SK-N-SH treated with all-trans-retinoic acid at 6 μM for 48 hours (cell line): ENCODE results near the gene BPGM.

ENCODE experiments used
- ATAC-seq: fragments of 200-7000 bp; cut with Tn5 transposase; 3 replicates; pipeline ENCODE4 v1.9.1; 2020; ENCODE audit warnings: mild to moderate bottlenecking, moderate library complexity
- BACH2 ChIP-seq: fragments of 250-450 bp; sonication (Bioruptor Pico); IDR thresholded peaks from 2 replicates; pipeline ENCODE4 v1.9.0; 2021; ENCODE audit warnings: mild to moderate bottlenecking, borderline replicate concordance
- ESRRG ChIP-seq: fragments of 250-450 bp; sonication (Bioruptor Pico); IDR thresholded peaks from 2 replicates; pipeline ENCODE4 v1.6.1; 2021; ENCODE audit warnings: mild to moderate bottlenecking
- GLIS3 ChIP-seq: fragments of 250-450 bp; sonication (Bioruptor Pico); IDR thresholded peaks from 2 replicates; pipeline ENCODE4 v1.5.0; 2020; ENCODE audit warnings: mild to moderate bottlenecking, moderate library complexity
- ISL1 ChIP-seq: fragments of 250-450 bp; sonication (Bioruptor Pico); IDR thresholded peaks from 2 replicates; pipeline ENCODE4 v2.1.2; 2022; ENCODE audit warnings: mild to moderate bottlenecking, moderate library complexity
- OSR1 ChIP-seq: fragments of 250-450 bp; sonication (Bioruptor Pico); IDR thresholded peaks from 2 replicates; pipeline ENCODE4 v1.8.0; 2022; ENCODE audit warnings: moderate library complexity, mild to moderate bottlenecking, inconsistent platforms
- PPARA ChIP-seq: fragments of 250-450 bp; sonication (Bioruptor Pico); IDR thresholded peaks from 2 replicates; pipeline ENCODE4 v1.5.0; 2020; ENCODE audit warnings: mild to moderate bottlenecking, borderline replicate concordance
- RARB ChIP-seq: fragments of 250-450 bp; sonication (Bioruptor Pico); IDR thresholded peaks from 2 replicates; pipeline ENCODE4 v1.8.0; 2021; ENCODE audit warnings: mild to moderate bottlenecking, moderate library complexity
- SNAI2 ChIP-seq: fragments of 250-450 bp; sonication (Bioruptor Pico); IDR thresholded peaks from 2 replicates; pipeline ENCODE4 v1.5.0; 2020; ENCODE audit warnings: mild to moderate bottlenecking, moderate library complexity
- TCF4 ChIP-seq: fragments of 250-450 bp; sonication (Bioruptor Pico); IDR thresholded peaks from 2 replicates; pipeline ENCODE4 v1.8.0; 2021; ENCODE audit warnings: mild to moderate bottlenecking, moderate library complexity, borderline replicate concordance
- TOX ChIP-seq: fragments of 250-450 bp; sonication (Bioruptor Pico); IDR thresholded peaks from 2 replicates; pipeline ENCODE4 v1.8.0; 2021; ENCODE audit warnings: mild to moderate bottlenecking, moderate library complexity, borderline replicate concordance
- ZC3H10 ChIP-seq: fragments of 250-450 bp; sonication (Bioruptor Pico); IDR thresholded peaks from 2 replicates; pipeline ENCODE4 v1.5.1; 2021; ENCODE audit warnings: mild to moderate bottlenecking, moderate library complexity
- ZFP3 ChIP-seq: fragments of 250-450 bp; sonication (Bioruptor Pico); IDR thresholded peaks from 2 replicates; pipeline ENCODE4 v1.5.0; 2020; ENCODE audit warnings: mild to moderate bottlenecking, moderate library complexity
- ZFP30 ChIP-seq: fragments of 450-650 bp; formaldehyde crosslinking; IDR thresholded peaks from 2 replicates; pipeline ENCODE4 v1.5.0; 2022; ENCODE audit warnings: mild to moderate bottlenecking, moderate library complexity
- ZNF70 ChIP-seq: fragments of 450-650 bp; formaldehyde crosslinking; IDR thresholded peaks from 2 replicates; pipeline ENCODE4 v1.5.0; 2020; ENCODE audit warnings: mild to moderate bottlenecking, moderate library complexity
- ZNF8 ChIP-seq: fragments of 450-650 bp; formaldehyde crosslinking; IDR thresholded peaks from 2 replicates; pipeline ENCODE4 v1.5.0; 2020; ENCODE audit warnings: mild to moderate bottlenecking, moderate library complexity
- TF ChIP-seq, protein P1 (sequence below): fragments of 250-450 bp; sonication (Bioruptor Pico); IDR thresholded peaks from 2 replicates; pipeline ENCODE4 v1.8.0; 2020; ENCODE audit warnings: mild to moderate bottlenecking, moderate library complexity, borderline replicate concordance
- TF ChIP-seq, protein P2 (sequence below): fragments of 250-450 bp; sonication (Bioruptor Pico); IDR thresholded peaks from 2 replicates; pipeline ENCODE4 v1.5.1; 2020; ENCODE audit warnings: low read depth, mild to moderate bottlenecking, moderate library complexity
- TF ChIP-seq, protein P3 (sequence below): fragments of 250-450 bp; sonication (Bioruptor Pico); IDR thresholded peaks from 2 replicates; pipeline ENCODE4 v1.5.1; 2021; ENCODE audit warnings: mild to moderate bottlenecking, moderate library complexity

Gene BPGM

DNA sequence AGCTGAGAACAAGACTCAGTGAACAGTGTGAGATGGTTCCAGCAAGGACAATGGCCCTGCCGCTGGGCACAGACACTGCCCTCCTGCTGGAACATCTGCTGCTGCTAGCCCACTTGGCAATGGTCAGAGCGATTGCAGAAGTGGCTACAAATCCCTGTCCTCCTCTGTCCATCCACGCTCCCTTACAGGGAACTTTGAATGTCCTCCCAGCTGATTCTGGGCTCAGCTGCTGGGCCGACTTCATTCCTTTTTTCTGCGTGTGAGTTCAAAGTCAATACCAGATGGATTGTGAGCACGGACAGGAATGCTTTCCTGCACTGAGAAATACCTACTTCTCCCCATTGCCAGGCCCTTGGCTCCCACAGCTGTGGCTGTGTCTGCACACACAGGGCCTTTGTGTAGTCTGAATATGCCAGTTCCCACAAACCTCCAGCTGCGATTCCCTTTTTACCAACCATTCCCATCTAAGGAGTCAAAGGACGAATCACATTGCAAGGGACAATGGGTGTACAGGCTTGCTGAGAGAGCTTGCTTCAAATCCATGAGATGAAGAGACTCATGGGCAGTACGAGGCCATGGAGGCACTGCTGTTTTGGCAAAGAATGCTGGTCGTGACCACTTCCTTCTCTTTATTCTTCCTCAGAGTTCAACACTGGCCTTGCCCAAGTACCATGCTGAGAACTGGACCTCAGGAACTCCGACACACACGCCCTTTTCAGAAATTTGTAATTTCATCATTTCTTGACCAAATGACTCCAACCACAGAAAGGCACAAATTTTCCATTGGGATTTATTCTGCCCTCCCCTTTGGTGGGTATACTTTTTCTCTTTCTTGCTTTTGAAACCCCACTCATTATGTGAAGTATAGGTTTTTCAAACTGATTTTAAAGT, 44.2 kb downstream of the BPGM start:
- peak; percentile 1; the same call in 1 of the 3 replicates for ATAC-seq
- no peak for TF ChIP-seq OSR1 (CRISPR knock-in tag)
- TF ChIP-seq TCF4 (CRISPR knock-in tag) = no peak
- no peak for TF ChIP-seq TOX (CRISPR knock-in tag)
- no peak for TF ChIP-seq ZFP3 (CRISPR knock-in tag)
- TF ChIP-seq, all 23 proteins: peak for 0

DNA sequence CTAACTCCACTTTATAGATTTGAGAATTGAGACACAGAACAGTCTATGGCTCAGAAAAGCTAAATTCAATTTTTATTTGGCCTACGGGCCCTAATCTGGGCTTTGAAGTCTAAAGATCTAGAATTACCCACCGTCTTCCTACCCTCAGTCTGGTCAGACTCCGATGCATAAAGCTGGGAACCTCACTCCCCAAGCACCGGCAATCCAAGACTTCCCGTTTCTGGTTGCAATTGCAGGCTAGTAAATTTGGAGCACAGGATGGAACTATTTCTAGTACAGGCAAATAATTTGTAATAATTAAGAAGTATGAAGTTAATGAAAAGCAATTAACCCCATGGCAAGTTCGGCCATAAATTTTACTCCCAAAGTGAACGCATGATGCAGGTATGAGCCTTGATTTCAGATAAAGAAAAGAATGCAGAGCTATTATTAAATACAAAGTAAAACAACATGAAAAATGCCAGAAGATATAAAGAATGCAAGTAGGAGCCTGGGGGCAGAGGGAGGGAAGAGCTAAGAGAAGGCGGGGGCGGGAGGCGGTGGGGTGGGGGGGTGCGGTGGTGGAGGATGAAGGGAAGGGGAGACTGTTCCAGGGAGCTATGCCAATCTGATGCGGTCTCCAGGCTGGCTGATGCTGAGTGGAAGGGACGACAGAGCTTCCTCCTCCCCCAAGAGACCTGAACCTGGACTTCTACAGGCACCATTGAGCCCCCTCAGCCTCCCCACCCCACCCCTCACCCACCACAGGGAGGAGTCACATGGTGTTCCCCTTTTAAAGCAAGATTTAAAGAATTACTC, 45.1 kb downstream of the BPGM start:
- ATAC-seq = peak; percentile 51
- TF ChIP-seq ISL1 (CRISPR knock-in tag) (peak; percentile 93), ZFP30 (no peak), ZC3H10 (no peak), ESRRG (no peak), SNAI2 (CRISPR knock-in tag) (no peak), TCF4 (CRISPR knock-in tag) (no peak), BACH2 (CRISPR knock-in tag) (no peak)
- TF ChIP-seq, protein P1, sequence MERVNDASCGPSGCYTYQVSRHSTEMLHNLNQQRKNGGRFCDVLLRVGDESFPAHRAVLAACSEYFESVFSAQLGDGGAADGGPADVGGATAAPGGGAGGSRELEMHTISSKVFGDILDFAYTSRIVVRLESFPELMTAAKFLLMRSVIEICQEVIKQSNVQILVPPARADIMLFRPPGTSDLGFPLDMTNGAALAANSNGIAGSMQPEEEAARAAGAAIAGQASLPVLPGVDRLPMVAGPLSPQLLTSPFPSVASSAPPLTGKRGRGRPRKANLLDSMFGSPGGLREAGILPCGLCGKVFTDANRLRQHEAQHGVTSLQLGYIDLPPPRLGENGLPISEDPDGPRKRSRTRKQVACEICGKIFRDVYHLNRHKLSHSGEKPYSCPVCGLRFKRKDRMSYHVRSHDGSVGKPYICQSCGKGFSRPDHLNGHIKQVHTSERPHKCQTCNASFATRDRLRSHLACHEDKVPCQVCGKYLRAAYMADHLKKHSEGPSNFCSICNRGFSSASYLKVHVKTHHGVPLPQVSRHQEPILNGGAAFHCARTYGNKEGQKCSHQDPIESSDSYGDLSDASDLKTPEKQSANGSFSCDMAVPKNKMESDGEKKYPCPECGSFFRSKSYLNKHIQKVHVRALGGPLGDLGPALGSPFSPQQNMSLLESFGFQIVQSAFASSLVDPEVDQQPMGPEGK (CRISPR knock-in tag) = no peak
- TF ChIP-seq, protein P2, sequence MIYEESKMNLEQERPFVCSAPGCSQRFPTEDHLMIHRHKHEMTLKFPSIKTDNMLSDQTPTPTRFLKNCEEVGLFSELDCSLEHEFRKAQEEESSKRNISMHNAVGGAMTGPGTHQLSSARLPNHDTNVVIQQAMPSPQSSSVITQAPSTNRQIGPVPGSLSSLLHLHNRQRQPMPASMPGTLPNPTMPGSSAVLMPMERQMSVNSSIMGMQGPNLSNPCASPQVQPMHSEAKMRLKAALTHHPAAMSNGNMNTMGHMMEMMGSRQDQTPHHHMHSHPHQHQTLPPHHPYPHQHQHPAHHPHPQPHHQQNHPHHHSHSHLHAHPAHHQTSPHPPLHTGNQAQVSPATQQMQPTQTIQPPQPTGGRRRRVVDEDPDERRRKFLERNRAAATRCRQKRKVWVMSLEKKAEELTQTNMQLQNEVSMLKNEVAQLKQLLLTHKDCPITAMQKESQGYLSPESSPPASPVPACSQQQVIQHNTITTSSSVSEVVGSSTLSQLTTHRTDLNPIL (CRISPR knock-in tag) = no peak

DNA sequence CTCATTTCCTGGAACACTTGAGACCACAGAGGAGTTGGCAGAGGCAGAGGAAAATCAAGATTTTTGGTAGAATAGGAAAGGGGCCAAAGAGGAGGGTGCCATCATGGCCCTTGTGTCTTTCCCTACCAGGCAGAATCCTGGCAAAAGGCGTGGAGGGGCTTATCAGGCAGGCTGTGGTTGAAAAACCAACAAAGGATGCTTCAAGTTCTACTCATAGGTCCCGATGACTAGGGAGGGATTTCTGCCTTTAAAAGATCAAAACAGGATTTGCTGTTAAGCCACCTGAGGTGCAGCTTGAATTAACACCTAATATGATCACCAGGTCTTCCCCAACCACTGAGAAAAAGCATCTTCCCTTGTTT, 45.7 kb downstream of the BPGM start:
- ATAC-seq = no peak; the same call in 2 of the 3 replicates
- TF ChIP-seq BACH2 (CRISPR knock-in tag) = no peak
- no peak for TF ChIP-seq PPARA (CRISPR knock-in tag)
- TF ChIP-seq ESRRG = no peak
- TF ChIP-seq ZNF70 (CRISPR knock-in tag) = no peak
- TF ChIP-seq, protein P3, sequence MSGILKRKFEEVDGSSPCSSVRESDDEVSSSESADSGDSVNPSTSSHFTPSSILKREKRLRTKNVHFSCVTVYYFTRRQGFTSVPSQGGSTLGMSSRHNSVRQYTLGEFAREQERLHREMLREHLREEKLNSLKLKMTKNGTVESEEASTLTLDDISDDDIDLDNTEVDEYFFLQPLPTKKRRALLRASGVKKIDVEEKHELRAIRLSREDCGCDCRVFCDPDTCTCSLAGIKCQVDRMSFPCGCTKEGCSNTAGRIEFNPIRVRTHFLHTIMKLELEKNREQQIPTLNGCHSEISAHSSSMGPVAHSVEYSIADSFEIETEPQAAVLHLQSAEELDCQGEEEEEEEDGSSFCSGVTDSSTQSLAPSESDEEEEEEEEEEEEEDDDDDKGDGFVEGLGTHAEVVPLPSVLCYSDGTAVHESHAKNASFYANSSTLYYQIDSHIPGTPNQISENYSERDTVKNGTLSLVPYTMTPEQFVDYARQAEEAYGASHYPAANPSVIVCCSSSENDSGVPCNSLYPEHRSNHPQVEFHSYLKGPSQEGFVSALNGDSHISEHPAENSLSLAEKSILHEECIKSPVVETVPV (CRISPR knock-in tag) = no peak
- no peak for TF ChIP-seq ZFP30
- no peak for TF ChIP-seq RARB
- TF ChIP-seq OSR1 (CRISPR knock-in tag) = no peak
- TF ChIP-seq TCF4 (CRISPR knock-in tag) = no peak
- TF ChIP-seq, all 23 proteins: peak for 0

DNA sequence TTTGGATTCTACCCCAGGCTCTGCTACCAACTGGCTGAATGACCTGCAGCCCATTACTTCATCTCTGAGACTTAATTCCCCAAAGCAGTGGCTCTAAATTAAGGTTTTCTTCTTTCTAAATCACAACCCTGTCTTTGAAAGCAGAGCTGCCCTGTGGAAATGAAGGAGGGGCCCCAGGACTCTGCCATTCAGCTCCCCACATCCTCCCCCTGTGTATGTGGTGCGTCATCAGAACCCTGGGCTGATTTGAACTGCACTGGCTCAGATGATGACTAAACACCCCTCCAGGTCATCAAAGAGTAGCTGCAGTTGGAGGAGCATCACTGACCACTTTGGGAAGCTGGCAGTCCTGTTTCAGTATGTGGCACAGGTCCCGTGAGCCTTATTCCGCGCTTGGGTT, 46.6 kb downstream of the BPGM start:
- ATAC-seq = peak; percentile 67

More for the DNA sequence above, 46.6 kb downstream of the BPGM start:
- TF ChIP-seq, protein P3 (CRISPR knock-in tag) = no peak
- TF ChIP-seq ZC3H10 = no peak
- TF ChIP-seq ZNF8 (CRISPR knock-in tag) = no peak
- TF ChIP-seq GLIS3 (CRISPR knock-in tag) = no peak
- TF ChIP-seq ESRRG = no peak
- TF ChIP-seq, protein P2 (CRISPR knock-in tag) = no peak
- TF ChIP-seq, all 23 proteins: peak for 0
